ENCODE results near the gene UAP1.

Gene UAP1

GRCh38 chr1:162537216-162537615 lies 24.3 kb upstream of the UAP1 start:
- H3K4me3 ChIP-seq (ENCODE audit: low read depth, low read length), result no peak overlapping the region
- no peak for DNase-seq (ENCODE audit: low read depth)
- no peak for TF ChIP-seq CTCF (IDR thresholded peaks at IDR 0.05; ENCODE audit: low read depth, low read length, missing control alignments)

GRCh38 chr1:162538815-162539431 lies 22.6 kb upstream of the UAP1 start:
- DNase-seq (ENCODE audit: low read depth), result no peak
- H3K4me3 ChIP-seq (ENCODE audit: low read depth, low read length), result no peak overlapping the region
- TF ChIP-seq CTCF (IDR thresholded peaks at IDR 0.05; ENCODE audit: low read depth, low read length, missing control alignments), result no peak

- DNase-seq (ENCODE audit: low read depth), result no peak
- no peak for TF ChIP-seq CTCF (IDR thresholded peaks at IDR 0.05; ENCODE audit: low read depth, low read length, missing control alignments)
- H3K4me3 ChIP-seq (ENCODE audit: low read depth, low read length), result no peak overlapping the region
Observed at GRCh38 chr1:162541619-162542141, 19.8 kb upstream of the UAP1 start.

- no peak for TF ChIP-seq CTCF (IDR thresholded peaks at IDR 0.05; ENCODE audit: low read depth, low read length, missing control alignments)
- H3K4me3 ChIP-seq (ENCODE audit: low read depth, low read length), result no peak overlapping the region
- DNase-seq (ENCODE audit: low read depth), result no peak
Observed at GRCh38 chr1:162543228-162543627, 18.3 kb upstream of the UAP1 start.

- H3K4me3 ChIP-seq (ENCODE audit: low read depth, low read length), result no peak overlapping the region
- no peak for TF ChIP-seq CTCF (IDR thresholded peaks at IDR 0.05; ENCODE audit: low read depth, low read length, missing control alignments)
- no peak for DNase-seq (ENCODE audit: low read depth)
Observed at GRCh38 chr1:162548170-162548569, 13.4 kb upstream of the UAP1 start.

GRCh38 chr1:162549001-162549400 lies 12.5 kb upstream of the UAP1 start:
- DNase-seq (ENCODE audit: low read depth), result no peak
- H3K4me3 ChIP-seq (ENCODE audit: low read depth, low read length), result no peak overlapping the region
- no peak for TF ChIP-seq CTCF (IDR thresholded peaks at IDR 0.05; ENCODE audit: low read depth, low read length, missing control alignments)

GRCh38 chr1:162550925-162551324 lies 10.6 kb upstream of the UAP1 start:
- no peak for DNase-seq (ENCODE audit: low read depth)
- no peak overlapping the region for H3K4me3 ChIP-seq (ENCODE audit: low read depth, low read length)
- TF ChIP-seq CTCF (IDR thresholded peaks at IDR 0.05; ENCODE audit: low read depth, low read length, missing control alignments), result no peak
